Activated CD4-positive, CD25-positive, alpha-beta regulatory T cell treated with anti-CD3 and anti-CD28 coated beads, Interleukin-2, amount 50 U/mL, for 24 hours (primary cell): ENCODE results near the gene GOLGA7B.
A peak's percentile ranks its signal among the peaks of the same experiment; 100 is the strongest.

Source experiments
- ATAC-seq, 2 donors: fragments of 150-1000 bp; cut with Tn5 transposase; one replicate each; pipeline ENCODE4 v1.10.0; 2021; ENCODE audit warnings: mild to moderate bottlenecking in 1 of 2, moderate library complexity in 1 of 2

GOLGA7B gene

DNA sequence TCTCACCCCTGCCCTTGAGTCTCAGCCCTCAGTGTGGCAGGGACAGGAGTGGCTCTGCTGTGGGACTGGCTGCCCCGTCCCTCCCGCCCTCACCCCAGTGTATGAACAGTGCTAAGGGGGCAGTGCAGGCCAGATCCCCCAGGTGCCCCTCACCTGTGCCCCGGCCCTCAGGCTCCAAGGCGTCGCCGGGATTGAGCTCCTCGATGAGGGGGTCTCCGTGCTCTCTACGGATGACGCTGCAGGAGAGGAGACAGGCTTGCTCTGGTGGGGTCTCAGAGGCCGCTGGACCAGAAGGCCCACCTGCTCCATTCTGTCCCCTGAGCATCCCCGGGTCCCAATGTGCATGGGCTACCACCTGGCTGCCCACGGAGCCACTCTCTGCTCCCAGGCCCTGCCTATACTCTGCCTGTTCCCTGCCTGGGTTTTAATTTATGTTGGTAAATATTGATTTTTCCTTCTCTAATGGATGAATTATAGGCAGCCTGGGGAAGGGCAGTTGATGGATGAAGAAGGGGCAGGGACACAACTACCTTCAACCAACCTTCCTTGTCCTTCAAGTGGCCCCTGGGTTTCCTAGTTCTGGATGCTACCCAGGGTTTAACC lies 47.2 kb downstream of the GOLGA7B start:
- no peak for ATAC-seq

DNA sequence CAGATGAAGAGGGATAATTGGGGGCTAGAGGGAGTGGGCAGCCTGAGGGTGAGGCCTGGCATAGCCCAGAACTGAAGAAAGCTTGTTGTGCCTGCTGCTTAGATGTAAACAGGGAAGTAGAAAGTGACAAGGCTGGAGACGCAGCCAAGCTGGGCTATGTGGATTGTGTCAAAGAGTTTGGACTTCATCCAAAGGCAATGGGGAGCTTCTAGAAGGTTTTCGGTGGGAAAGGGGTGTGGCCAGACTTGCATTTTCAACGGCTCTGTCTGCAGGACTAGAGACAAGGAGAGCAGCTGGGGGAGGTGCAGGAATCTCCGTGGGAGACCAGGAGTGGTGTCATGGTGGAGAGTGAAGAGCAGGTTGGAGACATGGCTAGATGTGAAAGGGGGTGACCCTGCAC lies 48.8 kb downstream of the GOLGA7B start:
- no peak for ATAC-seq

DNA sequence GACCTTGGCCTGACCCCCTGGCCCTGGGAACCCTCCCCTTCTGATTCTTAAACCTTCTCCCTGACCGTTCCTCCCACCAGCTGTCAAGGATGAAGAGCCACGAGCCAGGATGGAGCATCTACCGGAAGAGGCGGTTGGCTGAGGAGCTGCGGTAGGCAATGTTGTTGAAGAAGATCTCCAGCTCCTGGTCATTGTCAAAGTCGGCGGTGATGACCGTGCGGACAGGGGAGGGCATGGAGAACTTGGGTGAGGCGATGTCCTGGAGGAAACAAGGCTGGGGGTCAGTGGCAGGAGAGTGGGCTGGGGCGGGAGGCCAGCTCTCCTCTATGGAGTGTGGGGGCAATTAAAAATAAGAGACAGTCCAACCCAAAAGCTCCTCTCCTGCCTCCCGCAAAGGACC lies 51.7 kb downstream of the GOLGA7B start:
- ATAC-seq: no peak

- ATAC-seq: no peak
Measured at GRCh38 chr10:97903128-97904017, 53.7 kb downstream of the GOLGA7B start.

DNA sequence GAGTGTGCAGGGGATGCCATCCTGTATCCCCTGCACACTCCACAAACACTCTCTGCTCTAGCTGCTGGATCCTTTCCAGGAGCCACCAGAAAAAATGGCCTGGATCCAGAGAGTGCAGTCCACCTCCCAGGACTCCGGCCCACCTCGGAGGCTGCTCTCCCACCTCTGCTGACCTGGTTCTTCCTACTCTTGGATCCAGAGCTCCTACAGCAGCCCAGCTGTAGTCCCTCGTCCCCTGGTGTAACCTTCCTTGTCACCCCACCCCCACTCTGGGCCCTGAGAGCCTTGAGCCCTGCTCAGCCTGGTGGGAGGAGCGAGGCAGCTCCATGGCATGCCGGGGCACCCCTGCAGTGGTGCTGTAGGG lies 54.4 kb downstream of the GOLGA7B start:
- ATAC-seq: no peak

DNA sequence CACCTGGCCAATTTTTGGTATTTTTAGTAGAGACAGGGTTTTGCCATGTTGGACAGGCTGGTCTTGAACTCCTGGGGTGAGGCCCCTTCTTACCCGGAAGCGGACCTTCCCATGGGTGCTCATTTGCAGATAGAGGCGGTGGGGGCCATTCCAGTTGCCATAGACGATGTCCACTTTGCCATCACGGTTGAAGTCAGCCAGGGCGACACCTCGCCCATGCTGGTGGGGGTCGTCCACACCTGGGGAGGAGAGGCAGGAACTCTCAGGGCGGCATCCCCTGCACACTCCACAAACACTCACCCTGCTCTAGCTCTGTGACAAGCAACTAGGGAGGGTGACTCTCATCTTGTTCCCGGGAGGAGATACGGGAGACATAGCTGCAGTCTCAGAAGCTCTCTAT lies 54.9 kb downstream of the GOLGA7B start:
- no peak for ATAC-seq

DNA sequence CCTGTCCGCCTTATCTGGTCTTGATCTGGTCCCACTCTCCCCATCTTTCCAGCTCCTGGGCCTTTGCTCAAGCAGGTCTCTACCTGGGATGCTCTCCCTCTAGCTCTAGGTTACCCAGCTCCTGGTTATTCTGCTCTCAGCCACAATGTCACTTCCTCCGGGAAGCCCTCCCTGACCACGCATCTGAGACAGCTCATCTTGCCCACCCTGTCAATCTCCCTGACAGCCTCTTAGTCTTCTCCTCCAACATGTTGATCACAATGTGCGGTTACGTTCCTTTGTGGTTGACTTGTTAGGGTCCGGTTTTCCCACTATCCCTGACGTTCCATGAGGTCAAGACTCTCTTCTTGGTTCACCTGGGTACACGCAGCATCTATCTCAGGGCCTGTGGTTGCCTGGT lies 55.6 kb downstream of the GOLGA7B start:
- no peak for ATAC-seq

DNA sequence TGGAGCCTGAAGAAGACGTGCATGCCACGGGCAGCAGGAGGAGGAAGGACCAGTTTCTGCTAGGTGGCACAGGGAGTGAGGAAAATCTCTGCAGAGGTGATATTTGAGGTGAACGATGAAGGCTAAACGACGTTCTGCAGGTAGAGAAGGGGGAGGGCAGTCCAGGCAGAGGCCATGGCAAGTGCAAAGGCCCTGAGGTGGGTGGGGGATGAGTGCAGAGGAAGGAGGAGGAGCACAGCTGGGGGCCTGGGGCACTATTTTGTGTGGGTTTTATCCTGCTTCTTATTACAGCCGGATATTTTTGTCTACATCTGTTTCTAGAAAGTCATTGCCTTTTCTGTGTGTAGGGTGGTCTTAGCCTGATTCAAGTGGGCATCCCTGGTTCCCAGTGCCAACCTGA lies 57.6 kb downstream of the GOLGA7B start:
- no peak for ATAC-seq

DNA sequence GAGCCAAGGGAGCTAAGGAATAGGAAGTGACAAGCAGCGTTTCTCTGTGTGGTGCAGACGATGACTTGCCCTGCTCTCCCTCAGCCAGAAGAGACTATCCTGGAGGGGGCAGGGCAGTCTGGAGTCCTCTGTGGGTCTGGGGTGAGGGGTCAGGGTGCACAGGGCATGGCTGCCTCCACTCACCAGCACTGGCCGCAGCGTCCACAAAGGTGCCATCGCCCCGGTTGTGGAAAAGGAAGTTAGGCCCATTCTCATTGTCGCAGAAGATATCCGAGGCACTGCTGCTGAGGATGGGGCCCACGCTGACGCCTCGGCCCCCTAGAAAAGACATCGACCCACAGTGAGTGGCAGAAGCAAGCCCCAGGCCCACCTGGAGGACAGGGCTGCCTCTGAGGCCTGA lies 58.2 kb downstream of the GOLGA7B start:
- ATAC-seq: no peak

- ATAC-seq: no peak
Measured at GRCh38 chr10:97910661-97911060, 61.0 kb downstream of the GOLGA7B start.

DNA sequence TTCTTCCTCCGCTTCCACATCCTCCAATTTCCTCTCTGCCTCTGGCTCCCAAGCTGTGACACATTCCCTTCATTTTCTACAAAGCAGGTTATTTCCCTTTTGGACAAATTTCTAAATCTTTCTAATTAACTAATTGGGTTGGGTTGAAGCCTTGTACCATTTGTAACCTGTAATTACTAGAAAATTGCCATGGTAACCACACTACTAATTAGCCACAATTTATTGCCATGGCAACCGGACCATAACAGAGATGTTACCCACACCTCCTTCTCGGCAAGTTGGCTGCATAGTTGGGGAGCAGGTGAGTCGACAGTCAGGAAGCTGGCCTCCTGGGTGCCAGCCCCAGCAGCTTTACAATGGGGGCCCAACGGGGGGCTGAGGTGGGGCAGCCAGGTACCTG lies 61.6 kb downstream of the GOLGA7B start:
- ATAC-seq: no peak

DNA sequence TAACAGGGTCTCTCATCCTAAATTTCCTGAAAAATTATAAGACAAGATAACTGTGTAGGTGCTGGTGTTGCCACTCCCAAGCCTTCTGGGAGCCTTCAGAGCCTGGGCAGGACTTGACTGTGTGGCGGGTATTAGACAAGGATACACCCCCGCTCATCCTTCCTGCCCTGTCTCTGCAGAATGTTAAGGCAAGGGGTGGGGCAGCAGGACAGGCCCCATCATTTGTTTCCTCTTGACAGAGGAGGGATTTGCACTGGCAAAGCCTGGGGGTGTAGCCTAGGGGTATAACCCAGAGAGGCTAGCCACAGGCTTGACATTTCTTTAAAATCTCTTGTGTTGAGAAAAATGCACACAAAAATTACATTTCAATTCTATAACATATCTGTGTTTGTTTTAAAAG lies 63.5 kb downstream of the GOLGA7B start:
- no peak for ATAC-seq

- ATAC-seq: no peak
Measured at GRCh38 chr10:97913614-97914013, 64.0 kb downstream of the GOLGA7B start.

DNA sequence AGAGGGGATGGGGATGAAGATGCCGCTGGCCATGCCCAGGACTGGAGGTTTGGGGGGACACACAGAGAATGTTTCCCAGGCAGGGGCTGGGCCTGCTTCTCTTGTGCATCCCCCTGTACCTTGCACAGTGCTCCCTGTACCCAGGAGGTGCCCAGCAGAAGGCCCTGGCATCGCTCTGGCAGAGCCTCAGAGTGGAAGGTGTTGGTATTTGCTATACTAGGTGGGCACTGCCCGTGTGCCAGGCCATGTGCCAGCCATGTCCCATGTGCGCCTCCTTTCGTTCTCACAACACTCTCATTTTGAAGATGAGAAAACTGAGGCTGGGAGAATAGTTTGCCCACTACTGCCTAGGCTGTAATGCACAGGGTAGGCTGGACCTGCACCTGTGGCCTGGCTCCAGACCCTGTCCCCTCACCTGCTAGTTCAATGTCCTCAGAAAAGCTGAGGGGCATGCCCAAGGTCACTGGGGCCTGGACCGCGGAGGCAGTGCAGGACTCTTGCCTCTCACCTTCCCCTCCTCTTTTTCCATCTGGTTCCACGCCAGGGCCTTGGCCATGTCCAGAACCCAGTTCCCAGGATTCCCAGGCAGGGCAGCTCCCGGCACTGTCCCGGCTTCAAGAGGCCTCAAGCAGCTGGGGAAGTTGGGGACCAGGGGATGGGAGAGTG lies 64.7 kb downstream of the GOLGA7B start:
- ATAC-seq: no peak

DNA sequence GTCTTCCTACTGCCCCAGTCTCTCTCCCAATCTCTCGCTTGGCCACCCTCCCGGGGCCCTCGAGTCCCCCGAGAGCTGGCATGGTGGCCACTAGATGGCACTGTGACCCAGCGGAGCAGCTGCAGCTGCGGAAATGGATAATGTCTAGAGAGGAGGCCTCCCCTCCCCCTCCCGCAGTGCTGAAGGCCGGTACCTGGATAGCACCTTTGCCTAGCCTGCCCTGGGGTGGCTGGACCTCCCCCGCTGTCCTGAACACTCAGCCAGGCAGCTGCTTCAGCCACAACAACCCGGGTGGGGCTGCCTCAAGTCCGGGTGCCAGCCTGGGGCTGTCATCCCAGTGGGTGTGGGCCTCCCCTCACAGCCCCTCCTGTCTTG lies 65.2 kb downstream of the GOLGA7B start:
- ATAC-seq: peak; percentile 75 to 80

DNA sequence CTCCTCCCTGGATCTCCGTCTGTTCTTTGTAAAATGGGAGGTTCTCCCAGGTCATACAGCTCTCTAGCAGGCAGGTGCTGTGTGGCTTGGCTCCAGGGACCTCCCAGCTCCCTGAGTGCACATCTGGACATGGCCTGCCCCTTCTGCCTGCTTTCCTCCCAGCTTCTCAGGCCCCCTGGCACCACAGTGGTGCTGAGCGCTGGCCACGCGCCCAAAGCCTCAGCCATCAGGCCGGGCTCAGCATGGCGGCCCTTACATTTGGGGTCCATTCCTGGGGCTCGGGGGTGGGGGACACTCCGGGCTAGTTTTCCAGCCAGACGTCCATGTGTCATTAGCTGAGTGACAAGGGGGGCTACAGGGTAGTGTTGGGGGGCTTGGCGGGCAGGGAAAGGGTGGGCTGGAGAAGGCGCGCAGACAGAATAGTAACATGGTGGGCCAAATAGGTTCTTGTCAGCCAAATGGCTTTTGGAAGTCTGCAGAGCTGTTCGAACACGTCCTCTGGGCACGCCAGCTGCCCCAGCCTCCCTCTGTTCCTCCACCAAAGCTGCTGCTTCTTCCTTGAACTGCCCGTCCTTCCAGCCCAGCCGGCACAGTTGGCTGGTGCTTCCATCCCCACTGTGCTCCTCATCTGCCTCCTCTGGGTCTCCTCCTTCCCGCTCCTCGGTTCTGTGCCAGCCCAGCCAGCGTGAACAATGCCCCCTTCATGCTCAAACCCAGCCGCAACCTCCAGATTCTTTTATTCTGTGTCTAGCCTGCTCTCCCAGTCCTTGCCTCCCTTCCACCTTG lies 65.9 kb downstream of the GOLGA7B start:
- no peak for ATAC-seq

DNA sequence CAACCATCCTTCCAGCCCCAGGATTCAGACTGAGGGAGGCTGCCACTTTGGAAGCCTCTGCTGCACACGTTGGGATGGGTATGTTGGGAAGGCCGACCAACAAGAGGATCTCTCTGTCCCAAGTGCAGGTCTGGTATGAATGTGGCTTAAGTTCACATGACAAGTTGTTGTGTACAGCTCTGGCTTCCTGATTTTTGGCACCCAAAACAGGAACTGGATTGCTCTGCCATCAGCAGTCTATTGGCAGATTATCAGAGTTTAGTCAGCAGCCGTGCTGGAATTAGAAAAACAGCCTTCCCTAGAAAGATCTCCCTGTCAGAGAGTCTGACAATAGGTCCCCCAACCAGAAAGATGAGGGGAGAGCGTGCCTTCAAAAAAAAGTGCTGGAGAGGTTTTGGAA lies 66.9 kb downstream of the GOLGA7B start:
- no peak for ATAC-seq

GRCh38 chr10:97919012-97919411 lies 69.4 kb downstream of the GOLGA7B start:
- ATAC-seq: no peak

DNA sequence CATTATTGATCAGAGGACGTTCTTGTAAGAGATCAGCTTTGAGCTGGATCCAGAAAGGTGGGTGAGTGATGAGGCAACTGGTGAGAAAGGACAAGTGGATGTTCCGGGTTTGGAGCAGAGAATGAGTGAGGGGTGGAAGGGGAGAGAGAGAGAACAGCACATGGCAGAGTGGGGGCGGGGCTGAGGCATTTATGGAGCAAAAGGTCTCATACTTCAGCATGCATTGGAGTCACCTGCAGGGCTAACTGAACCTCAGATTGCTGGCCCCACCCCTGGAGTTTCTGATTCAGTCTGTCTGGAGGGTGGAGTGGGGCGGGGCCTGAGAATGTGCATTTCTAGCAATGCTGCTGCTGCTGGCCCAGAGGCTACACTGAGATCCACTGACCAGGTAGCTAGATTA lies 71.2 kb downstream of the GOLGA7B start:
- no peak for ATAC-seq
